ENCODE data around the gene PPP1R3G.
"Not testable (repeated sequence)": the region's sequence is repeated elsewhere in the genome, so short reads cannot be mapped to it uniquely, and the experiment has no call there.

PPP1R3G gene

DNA sequence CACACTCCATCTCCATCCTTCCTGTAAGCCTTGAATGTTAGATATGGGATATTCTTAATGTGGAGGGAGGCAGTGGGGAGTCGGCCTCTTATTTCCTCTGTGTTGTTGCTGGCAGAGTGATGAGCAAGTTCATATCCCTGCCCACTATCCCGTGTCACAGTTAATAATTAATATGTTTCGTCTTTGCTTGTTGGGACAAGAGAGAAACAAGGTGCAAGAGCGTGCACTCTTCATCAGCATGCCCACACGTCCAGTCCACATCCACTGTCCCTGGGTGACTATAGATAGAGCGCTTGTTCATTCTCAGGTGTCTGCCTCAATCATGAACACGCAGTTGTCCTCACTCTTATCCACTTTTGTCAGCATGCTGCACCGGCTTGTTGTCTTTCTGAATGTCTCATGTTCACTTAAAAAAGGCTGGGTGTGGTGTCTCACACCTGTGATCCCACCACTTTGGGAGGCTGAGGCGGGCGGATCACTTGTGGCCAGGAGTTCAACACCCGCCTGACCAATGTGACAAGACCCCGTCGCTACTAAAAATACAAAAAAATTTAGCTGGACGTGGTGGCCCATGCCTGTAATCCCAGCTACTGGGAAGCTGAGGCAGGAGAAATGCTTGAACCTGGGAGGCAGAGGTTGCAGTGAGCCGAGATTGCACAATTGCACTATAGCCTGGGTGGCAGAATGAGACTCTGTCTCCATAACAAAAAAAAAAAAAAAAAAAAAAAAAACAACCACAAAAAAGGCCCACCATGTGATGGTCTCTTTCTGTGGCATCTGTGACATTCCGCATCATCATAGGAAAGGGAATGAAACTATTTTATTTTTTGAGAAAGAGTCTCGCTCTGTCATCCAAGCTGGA, 34.2 kb downstream of the PPP1R3G start:
- H3K36me3 ChIP-seq (ENCODE audit: control insufficient read depth, insufficient read depth, low read length), result no peaks in the 10 kb centered on the region
- H3K27ac ChIP-seq (ENCODE audit: low read depth, low read length), result no peak overlapping the region
- no peak overlapping the region for H3K9ac ChIP-seq (ENCODE audit: low read depth, low read length)
- no peaks in the 10 kb centered on the region for H3K27me3 ChIP-seq (ENCODE audit: control insufficient read depth, insufficient read depth, low read length)
- no peaks in the 10 kb centered on the region for H3K4me1 ChIP-seq (ENCODE audit: control insufficient read depth, insufficient read depth, low read length)
- H3K4me3 ChIP-seq (ENCODE audit: low read depth, low read length), result no peak overlapping the region
- no peaks in the 10 kb centered on the region for H3K9me3 ChIP-seq (ENCODE audit: control insufficient read depth, insufficient read depth, low read length)

DNA sequence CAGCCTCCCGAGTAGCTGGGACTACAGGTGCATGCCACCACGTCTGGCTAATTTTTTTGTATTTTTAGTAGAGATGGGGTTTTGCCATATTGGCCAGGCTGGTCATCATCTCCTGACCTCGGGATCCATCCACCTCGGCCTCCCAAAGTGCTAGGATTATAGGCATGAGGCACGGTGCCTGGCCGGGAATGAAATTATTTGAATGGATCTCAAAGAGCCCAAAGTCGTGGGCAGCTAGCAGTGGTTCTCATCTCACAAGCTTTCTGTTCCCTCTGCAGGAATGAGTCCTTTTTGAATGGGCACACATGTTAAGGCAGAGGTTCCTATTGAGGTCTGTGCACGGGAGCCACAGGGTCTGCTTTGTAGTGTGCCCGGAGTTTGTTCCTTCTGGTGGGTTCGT, 34.9 kb downstream of the PPP1R3G start:
- Histone ChIP-seq H3K27ac (ENCODE audit: low read depth, low read length) (no peak overlapping the region), H3K36me3 (ENCODE audit: control insufficient read depth, insufficient read depth, low read length) (no peaks in the 10 kb centered on the region), H3K9ac (ENCODE audit: low read depth, low read length) (no peak overlapping the region), H3K27me3 (ENCODE audit: control insufficient read depth, insufficient read depth, low read length) (no peaks in the 10 kb centered on the region), H3K9me3 (ENCODE audit: control insufficient read depth, insufficient read depth, low read length) (no peaks in the 10 kb centered on the region), H3K4me3 (ENCODE audit: low read depth, low read length) (no peak overlapping the region), H3K4me1 (ENCODE audit: control insufficient read depth, insufficient read depth, low read length) (no peaks in the 10 kb centered on the region)

- H3K9ac ChIP-seq (ENCODE audit: low read depth, low read length); H3K4me3 ChIP-seq (ENCODE audit: low read depth, low read length); H3K27ac ChIP-seq (ENCODE audit: low read depth, low read length); H3K9me3 ChIP-seq (ENCODE audit: control insufficient read depth, insufficient read depth, low read length); H3K27me3 ChIP-seq (ENCODE audit: control insufficient read depth, insufficient read depth, low read length); H3K4me1 ChIP-seq (ENCODE audit: control insufficient read depth, insufficient read depth, low read length); H3K36me3 ChIP-seq (ENCODE audit: control insufficient read depth, insufficient read depth, low read length): not testable (repeated sequence)
Observed at GRCh38 chr6:5120543-5120942, 35.4 kb downstream of the PPP1R3G start.

DNA sequence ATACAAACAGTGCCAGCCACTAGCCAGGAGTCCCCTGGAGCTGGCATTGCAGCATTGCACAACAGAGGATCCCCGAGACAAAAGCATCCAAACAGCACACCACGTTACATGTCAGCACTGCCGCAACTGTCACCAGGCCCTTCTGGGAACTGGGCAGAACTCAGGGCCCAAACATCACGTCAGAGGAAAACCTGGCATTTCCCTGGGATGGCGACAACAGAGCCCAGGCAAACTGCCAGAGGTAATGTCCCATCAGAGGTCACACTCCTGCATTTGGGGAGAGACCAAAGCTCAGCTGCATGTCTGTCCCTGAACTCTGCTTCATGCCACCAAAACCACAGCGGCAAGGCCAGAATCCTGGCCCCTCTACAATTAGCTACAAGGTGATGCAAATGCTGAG, 36.3 kb downstream of the PPP1R3G start:
- Histone ChIP-seq H3K9ac (ENCODE audit: low read depth, low read length) (no peak overlapping the region), H3K27ac (ENCODE audit: low read depth, low read length) (no peak overlapping the region), H3K36me3 (ENCODE audit: control insufficient read depth, insufficient read depth, low read length) (no peaks in the 10 kb centered on the region), H3K9me3 (ENCODE audit: control insufficient read depth, insufficient read depth, low read length) (no peaks in the 10 kb centered on the region), H3K4me3 (ENCODE audit: low read depth, low read length) (no peak overlapping the region), H3K4me1 (ENCODE audit: control insufficient read depth, insufficient read depth, low read length) (peaks cover 3% of the 10 kb centered on the region; the same call in 1 of the 2 replicates), H3K27me3 (ENCODE audit: control insufficient read depth, insufficient read depth, low read length) (no peaks in the 10 kb centered on the region)

DNA sequence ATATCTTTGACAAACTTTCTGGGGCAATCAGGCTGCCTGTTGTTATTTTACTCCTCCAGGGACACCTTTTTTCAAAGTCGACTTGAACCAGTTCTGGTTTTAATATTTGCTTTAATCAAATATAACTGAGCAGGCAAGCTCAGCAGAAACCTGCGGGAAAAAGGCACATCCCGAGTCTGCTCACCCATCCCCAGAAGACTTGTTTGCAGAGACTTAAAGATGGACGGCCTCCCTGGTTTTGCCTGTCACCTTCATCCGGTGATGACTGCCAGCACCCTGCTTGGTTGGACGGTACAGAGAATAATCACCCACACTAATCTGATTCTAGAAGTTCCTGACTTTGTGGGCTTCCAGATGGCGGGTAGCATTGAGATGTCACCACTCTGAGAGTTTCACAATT, 36.8 kb downstream of the PPP1R3G start:
- Histone ChIP-seq H3K9me3 (ENCODE audit: control insufficient read depth, insufficient read depth, low read length) (no peaks in the 10 kb centered on the region), H3K36me3 (ENCODE audit: control insufficient read depth, insufficient read depth, low read length) (no peaks in the 10 kb centered on the region), H3K9ac (ENCODE audit: low read depth, low read length) (no peak overlapping the region), H3K4me3 (ENCODE audit: low read depth, low read length) (no peak overlapping the region), H3K27ac (ENCODE audit: low read depth, low read length) (no peak overlapping the region), H3K4me1 (ENCODE audit: control insufficient read depth, insufficient read depth, low read length) (peaks cover 3% of the 10 kb centered on the region; the same call in 1 of the 2 replicates), H3K27me3 (ENCODE audit: control insufficient read depth, insufficient read depth, low read length) (no peaks in the 10 kb centered on the region)

DNA sequence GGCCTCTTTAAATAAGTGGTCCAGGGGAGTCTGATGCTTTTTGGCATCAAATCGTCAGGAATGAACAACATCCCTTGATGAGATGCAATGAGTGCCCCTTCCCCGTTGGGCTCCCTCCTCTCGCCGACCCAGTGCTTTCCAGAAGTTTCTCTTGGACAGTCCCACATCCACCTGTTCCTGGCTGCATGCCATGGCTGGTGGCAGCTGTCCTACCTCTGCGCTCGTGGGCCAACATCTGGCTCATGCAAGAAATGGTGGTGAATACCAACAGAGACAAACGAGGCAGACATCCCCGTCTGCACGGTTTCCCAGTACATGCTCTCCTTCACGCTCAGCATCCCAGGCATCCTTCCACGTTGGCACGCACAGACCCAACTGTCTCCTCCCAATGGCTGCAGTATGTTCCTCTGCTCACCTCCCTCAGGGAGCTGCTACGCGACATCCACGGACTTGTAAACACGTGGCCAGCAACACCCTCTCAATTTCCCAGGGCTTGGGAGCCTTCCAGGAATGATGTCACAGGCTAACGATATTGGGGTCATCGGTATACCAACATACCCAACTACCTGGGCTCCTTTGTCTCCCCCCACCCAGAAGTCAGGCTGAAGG, 37.5 kb downstream of the PPP1R3G start:
- H3K4me3 ChIP-seq (ENCODE audit: low read depth, low read length), result no peak overlapping the region
- no peaks in the 10 kb centered on the region for H3K36me3 ChIP-seq (ENCODE audit: control insufficient read depth, insufficient read depth, low read length)
- H3K27me3 ChIP-seq (ENCODE audit: control insufficient read depth, insufficient read depth, low read length), result no peaks in the 10 kb centered on the region
- no peak overlapping the region for H3K9ac ChIP-seq (ENCODE audit: low read depth, low read length)
- peaks cover 3% of the 10 kb centered on the region; the same call in 1 of the 2 replicates for H3K4me1 ChIP-seq (ENCODE audit: control insufficient read depth, insufficient read depth, low read length)
- no peak overlapping the region for H3K27ac ChIP-seq (ENCODE audit: low read depth, low read length)
- H3K9me3 ChIP-seq (ENCODE audit: control insufficient read depth, insufficient read depth, low read length), result no peaks in the 10 kb centered on the region

DNA sequence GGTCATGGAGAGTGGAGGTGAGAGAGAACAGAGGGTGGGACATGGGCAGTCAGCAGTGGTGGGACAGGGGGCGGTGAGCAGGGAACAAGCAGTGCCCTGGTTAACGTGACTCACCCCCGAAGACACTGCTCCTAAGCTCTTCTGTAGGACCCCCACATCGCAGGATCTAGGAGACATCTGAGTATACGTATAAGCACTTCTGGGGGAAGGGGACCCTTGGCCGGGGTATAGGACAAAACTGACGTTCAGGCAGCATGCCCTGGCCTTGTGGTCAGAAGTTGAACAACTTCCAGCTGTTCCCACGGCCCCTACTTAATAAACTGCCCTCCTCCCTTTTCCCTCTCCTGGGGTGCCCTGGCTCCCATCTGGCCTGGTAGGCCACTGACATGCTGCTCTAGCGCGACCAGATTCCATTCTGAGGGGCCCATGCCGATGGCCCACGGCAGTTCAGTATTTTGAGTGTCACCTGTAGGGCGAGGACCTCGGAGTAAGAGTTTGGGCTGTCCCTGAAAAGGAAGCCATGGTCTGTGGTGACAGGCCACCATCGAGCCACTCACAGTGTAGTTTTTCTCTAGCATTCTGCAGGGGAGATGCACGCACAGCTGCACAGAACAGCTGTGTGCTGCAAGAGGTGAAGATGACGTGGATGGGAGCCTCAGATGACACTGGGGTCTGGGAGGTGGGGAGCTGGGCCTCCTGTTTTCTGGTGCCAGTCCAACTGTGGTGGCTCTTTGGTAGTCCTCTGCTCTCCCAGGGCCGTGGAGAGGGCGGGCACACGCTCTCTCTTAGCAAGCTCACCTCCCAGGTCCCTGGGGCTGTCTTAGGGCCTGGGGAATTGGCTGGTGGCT, 38.4 kb downstream of the PPP1R3G start:
- H3K4me3 ChIP-seq (ENCODE audit: low read depth, low read length), result no peak overlapping the region
- no peaks in the 10 kb centered on the region for H3K36me3 ChIP-seq (ENCODE audit: control insufficient read depth, insufficient read depth, low read length)
- peaks cover 3% of the 10 kb centered on the region; the same call in 1 of the 2 replicates for H3K4me1 ChIP-seq (ENCODE audit: control insufficient read depth, insufficient read depth, low read length)
- H3K9ac ChIP-seq (ENCODE audit: low read depth, low read length), result no peak overlapping the region
- no peaks in the 10 kb centered on the region for H3K27me3 ChIP-seq (ENCODE audit: control insufficient read depth, insufficient read depth, low read length)
- H3K9me3 ChIP-seq (ENCODE audit: control insufficient read depth, insufficient read depth, low read length), result no peaks in the 10 kb centered on the region
- H3K27ac ChIP-seq (ENCODE audit: low read depth, low read length), result no peak overlapping the region

- Histone ChIP-seq H3K4me1 (ENCODE audit: control insufficient read depth, insufficient read depth, low read length) (peaks cover 3% of the 10 kb centered on the region; the same call in 1 of the 2 replicates), H3K36me3 (ENCODE audit: control insufficient read depth, insufficient read depth, low read length) (no peaks in the 10 kb centered on the region), H3K27me3 (ENCODE audit: control insufficient read depth, insufficient read depth, low read length) (no peaks in the 10 kb centered on the region), H3K9ac (ENCODE audit: low read depth, low read length) (no peak overlapping the region), H3K27ac (ENCODE audit: low read depth, low read length) (no peak overlapping the region), H3K9me3 (ENCODE audit: control insufficient read depth, insufficient read depth, low read length) (no peaks in the 10 kb centered on the region), H3K4me3 (ENCODE audit: low read depth, low read length) (no peak overlapping the region)
Observed at GRCh38 chr6:5124526-5124925, 39.4 kb downstream of the PPP1R3G start.

GRCh38 chr6:5125152-5126006, 40.2 kb downstream of the PPP1R3G start:
- Histone ChIP-seq H3K36me3 (ENCODE audit: control insufficient read depth, insufficient read depth, low read length) (no peaks in the 10 kb centered on the region), H3K27me3 (ENCODE audit: control insufficient read depth, insufficient read depth, low read length) (no peaks in the 10 kb centered on the region), H3K27ac (ENCODE audit: low read depth, low read length) (no peak overlapping the region), H3K4me1 (ENCODE audit: control insufficient read depth, insufficient read depth, low read length) (peaks cover 6% of the 10 kb centered on the region), H3K9ac (ENCODE audit: low read depth, low read length) (no peak overlapping the region), H3K9me3 (ENCODE audit: control insufficient read depth, insufficient read depth, low read length) (no peaks in the 10 kb centered on the region), H3K4me3 (ENCODE audit: low read depth, low read length) (no peak overlapping the region)

GRCh38 chr6:5126214-5126613, 41.1 kb downstream of the PPP1R3G start:
- Histone ChIP-seq H3K9me3 (ENCODE audit: control insufficient read depth, insufficient read depth, low read length) (no peaks in the 10 kb centered on the region), H3K4me3 (ENCODE audit: low read depth, low read length) (no peak overlapping the region), H3K36me3 (ENCODE audit: control insufficient read depth, insufficient read depth, low read length) (no peaks in the 10 kb centered on the region), H3K27me3 (ENCODE audit: control insufficient read depth, insufficient read depth, low read length) (no peaks in the 10 kb centered on the region), H3K9ac (ENCODE audit: low read depth, low read length) (no peak overlapping the region), H3K27ac (ENCODE audit: low read depth, low read length) (no peak overlapping the region), H3K4me1 (ENCODE audit: control insufficient read depth, insufficient read depth, low read length) (peaks cover 13% of the 10 kb centered on the region)
